Bone marrow (tissue), 2 donors: ENCODE results near the gene KLHL28.

ENCODE experiments used
- DNase-seq, 2 donors: peaks; one replicate each; lab custom pipeline; 2025; lab: John Stamatoyannopoulos, UW

KLHL28 gene, protein sequence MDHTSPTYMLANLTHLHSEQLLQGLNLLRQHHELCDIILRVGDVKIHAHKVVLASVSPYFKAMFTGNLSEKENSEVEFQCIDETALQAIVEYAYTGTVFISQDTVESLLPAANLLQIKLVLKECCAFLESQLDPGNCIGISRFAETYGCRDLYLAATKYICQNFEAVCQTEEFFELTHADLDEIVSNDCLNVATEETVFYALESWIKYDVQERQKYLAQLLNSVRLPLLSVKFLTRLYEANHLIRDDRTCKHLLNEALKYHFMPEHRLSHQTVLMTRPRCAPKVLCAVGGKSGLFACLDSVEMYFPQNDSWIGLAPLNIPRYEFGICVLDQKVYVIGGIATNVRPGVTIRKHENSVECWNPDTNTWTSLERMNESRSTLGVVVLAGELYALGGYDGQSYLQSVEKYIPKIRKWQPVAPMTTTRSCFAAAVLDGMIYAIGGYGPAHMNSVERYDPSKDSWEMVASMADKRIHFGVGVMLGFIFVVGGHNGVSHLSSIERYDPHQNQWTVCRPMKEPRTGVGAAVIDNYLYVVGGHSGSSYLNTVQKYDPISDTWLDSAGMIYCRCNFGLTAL

GRCh38 chr14:44961554-44962333 is at the start of gene KLHL28, which contains the start of gene TOGARAM1:
Gene KLHL28 (minus strand): TSS chr14:44961947. CDS start chr14:44945928, 16,019 bp downstream.
Gene TOGARAM1 (plus strand): TSS chr14:44962190. CDS start chr14:44962422, 232 bp downstream.
- DNase-seq: peak; percentile 86 to 100

- no peak for DNase-seq
Measured at GRCh38 chr14:45003924-45004323, 42.2 kb upstream of the KLHL28 start.

GRCh38 chr14:44995770-44996294 is 34.1 kb upstream of the KLHL28 start:
- DNase-seq: no peak

DNA sequence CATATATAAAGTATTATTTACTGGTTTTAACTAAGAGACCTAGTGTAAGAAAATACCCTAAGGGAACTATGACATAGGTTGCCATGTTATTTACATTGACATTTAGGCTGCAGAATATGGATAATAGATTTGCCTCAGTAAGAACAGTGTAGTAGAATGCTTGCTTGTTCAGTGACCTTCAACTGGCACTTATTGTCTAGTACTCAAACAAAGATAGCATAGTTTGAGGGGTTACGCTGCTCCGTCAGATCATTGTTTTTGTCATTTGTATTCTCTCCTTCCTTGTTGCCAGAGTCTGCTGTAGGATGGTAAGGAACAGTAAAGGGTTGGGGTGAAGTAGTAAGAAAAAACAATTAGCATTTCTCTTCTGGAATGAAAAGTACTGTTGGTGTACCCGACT is 33.4 kb upstream of the KLHL28 start:
- DNase-seq: no peak

DNA sequence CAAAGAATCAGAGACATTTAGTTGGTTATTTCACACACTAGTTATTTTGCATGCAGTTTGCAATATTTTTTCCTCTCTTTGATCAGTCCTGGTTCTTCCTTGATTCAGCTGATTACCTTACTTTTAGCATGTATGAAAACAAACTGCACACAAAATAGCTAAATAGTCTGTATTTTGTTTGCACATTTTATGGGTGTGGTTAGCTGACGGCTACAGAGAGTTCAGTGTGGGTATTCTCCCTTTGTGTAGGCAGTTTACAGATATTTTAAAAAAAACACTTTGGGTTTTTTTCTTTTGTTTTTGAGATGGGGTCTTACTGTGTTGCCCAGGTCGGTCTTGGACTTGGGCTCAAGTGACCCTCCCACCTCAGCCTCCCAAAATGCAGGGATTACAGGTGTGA is 28.8 kb upstream of the KLHL28 start:
- no peak for DNase-seq

- DNase-seq: peak in 1 of 2 donors; percentile 54
Measured at GRCh38 chr14:44989497-44990440, 28.0 kb upstream of the KLHL28 start.

DNA sequence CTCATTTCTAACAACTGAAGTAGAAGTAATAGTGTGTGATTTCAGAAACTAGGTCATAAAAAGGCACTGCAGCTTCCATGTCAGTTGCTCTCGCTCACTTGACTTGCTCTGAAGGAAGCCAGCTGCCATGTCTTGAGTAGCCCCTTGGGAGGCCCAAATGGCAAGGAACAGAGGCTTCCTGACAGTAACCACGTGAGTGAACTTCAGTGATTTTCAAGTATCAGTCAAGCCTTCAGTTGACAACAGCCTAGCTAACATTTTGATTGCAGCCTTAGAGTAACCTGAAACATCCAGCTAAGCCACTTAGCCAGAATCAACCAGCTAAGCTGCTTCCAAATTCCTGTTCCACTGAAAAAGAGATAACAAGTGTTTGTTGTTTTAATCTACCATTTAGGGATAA is 26.9 kb upstream of the KLHL28 start:
- no peak for DNase-seq

- DNase-seq: no peak
Measured at GRCh38 chr14:44982594-44982993, 20.8 kb upstream of the KLHL28 start.

GRCh38 chr14:44981198-44981597 is 19.5 kb upstream of the KLHL28 start:
- DNase-seq: peak in 1 of 2 donors; percentile 35

- no peak for DNase-seq
Measured at GRCh38 chr14:44979740-44980356, 18.1 kb upstream of the KLHL28 start.

GRCh38 chr14:44979273-44979672 is 17.5 kb upstream of the KLHL28 start:
- DNase-seq: no peak

DNA sequence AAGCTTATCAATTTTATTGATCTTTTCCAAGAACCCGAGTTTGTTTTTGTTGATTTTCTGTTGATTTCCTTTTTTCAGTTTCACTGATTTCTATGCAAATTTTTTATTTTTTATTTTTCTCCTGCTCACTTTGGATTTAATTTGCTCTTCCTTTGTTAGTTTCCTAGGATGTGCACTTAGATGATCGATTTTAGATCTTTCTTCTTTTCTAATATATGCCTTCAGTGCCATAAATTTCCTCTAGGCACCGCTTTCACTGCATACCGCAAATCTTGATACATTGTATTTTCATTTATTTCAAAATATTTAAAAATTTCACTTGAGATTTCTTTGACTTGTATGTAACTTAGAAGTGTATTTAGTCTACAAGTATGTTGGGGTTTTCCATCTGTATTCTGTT is 9.7 kb upstream of the KLHL28 start:
- no peak for DNase-seq

- DNase-seq: peak in 1 of 2 donors; percentile 3
Measured at GRCh38 chr14:44970907-44971306, 9.2 kb upstream of the KLHL28 start.

DNA sequence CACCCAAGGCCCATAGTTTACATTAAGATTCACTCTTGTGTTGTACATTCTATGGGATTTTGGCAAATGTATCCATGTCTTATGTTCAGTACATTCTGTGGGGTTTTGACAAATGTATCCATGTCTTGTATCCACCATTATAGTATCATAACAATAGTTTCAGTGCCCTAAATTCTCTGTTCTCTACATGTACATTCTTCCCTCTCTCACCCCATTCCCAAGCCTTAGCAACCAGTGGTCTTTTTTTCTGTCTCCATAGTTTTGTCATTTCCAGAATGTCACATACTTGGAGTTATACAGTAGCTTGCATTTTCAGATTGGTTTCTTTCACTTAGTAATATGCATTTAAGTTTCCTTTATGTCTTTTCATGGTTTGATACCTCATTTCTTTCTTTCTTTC is 7.0 kb upstream of the KLHL28 start:
- no peak for DNase-seq

- no peak for DNase-seq
Measured at GRCh38 chr14:44966601-44967336, 5.0 kb upstream of the KLHL28 start.

GRCh38 chr14:44963775-44964380 is 2.1 kb upstream of the KLHL28 start:
- DNase-seq: no peak

- DNase-seq: no peak
Measured at GRCh38 chr14:44963044-44963528, 1.3 kb upstream of the KLHL28 start.

DNA sequence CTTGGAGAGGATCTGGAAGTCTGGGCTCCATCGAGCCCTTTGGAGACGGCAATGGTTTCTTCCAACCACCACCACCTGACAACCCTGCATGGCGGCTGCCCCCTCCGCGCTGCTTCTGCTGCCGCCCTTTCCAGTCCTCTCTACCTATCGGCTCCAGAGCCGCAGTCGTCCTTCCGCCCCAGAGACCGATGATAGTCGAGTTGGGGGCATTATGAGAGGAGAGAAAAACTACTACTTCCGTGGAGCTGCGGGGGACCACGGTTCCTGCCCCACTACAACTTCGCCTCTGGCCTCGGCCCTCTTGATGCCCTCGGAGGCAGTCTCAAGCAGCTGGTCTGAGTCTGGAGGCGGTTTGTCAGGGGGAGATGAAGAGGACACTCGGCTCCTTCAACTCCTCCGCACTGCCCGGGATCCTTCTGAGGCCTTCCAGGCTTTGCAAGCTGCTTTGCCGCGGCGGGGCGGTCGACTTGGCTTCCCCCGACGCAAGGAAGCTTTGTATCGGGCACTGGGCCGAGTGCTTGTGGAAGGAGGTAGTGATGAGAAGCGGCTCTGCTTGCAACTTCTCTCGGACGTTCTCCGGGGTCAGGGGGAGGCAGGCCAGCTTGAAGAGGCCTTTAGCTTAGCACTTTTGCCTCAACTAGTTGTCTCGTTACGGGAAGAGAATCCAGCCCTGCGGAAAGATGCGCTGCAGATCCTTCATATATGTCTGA is 742 bp upstream of the KLHL28 start:
- DNase-seq: peak; percentile 69 to 76

DNA sequence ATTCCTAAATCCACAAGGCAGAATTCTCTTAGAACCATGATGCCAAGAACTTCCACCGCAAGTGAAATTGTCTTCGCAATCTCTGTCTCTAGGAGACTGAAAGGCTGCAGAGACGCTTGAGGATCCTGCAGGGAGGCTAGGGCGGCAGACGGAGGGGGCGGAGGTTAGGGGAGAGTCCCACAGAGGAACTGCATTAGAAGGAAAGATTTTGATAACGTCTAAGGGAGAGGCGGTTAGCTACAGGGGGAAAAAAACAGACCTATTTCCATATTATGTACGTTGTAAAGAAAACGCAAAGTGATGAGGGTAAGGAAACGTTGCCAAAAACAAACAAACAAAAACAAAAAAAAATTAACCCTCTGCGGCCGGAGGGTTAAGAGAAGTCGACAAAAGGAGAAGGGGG is 595 bp downstream of the KLHL28 start:
- DNase-seq: peak; percentile 9 to 15
